HL-60 (cell line): Measurements from ENCODE around the gene TCF19.

Source experiments
- CTCF ChIP-seq: IDR thresholded peaks from one replicate; pipeline ENCODE4 v1.5.1; 2011; ENCODE audit warnings: low read length, control low read depth, inconsistent platforms; ENCODE audit not compliant: insufficient read depth
- POLR2AphosphoS5 ChIP-seq: IDR thresholded peaks from 2 replicates; pipeline ENCODE4 v1.6.1; 2012; ENCODE audit warnings: low read depth
- REST ChIP-seq: IDR thresholded peaks from 2 replicates; pipeline ENCODE4 v1.6.1; 2012; ENCODE audit warnings: low read depth; ENCODE audit not compliant: insufficient replicate concordance

GRCh38 chr6:31113861-31114540 lies 44.4 kb upstream of the TCF19 start:
- no peak for TF ChIP-seq CTCF
- TF ChIP-seq REST: no peak
- no peak for TF ChIP-seq POLR2AphosphoS5
